GM19238 (cell line): ENCODE measurements around the gene HDDC3.
"Not testable (repeated sequence)": the region's sequence is repeated elsewhere in the genome, so short reads cannot be mapped to it uniquely, and the experiment has no call there.

Source experiments
- DNase-seq: peaks from one replicate; pipeline ENCODE4 v3.0.0; 2011; ENCODE audit warnings: low spot score; ENCODE audit not compliant: insufficient read length

Gene HDDC3

DNA sequence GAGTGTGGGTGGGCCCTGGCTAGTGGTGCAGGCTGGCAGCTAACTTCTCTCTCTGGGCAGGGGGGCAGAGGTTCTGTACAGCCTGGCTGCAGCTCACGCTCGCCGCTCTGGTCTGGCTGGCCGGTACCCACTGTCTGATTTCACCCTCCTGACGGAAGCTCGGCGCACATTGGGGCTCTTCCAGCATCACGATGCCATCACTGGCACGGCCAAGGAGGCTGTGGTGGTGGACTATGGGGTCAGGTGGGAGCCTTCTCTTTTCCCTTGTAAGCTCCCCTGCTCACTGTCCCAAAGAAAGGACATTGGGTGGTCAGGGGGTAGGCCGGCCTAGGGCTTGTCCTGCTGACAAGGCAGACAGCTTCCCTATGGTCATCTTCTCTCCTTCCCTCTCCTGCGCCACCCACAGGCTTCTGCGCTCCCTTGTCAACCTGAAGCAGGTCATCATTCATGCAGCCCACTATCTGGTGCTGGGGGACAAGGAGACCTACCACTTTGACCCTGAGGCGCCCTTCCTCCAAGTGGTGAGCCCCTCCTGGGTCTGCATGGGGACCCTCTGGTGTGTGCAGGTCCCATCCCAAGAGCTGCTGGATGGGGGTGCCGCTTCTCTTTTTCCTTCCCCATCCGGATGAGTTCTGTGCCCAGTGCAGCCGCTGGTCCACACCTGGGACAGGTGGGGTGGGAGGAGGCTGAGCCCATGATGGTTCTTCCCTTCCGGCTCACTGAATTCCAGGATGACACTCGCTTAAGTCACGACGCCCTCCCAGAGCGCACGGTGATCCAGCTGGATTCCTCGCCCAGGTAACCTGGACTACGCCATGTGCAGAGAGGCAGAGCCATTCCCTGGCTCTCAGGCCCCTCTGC, 21.7 kb downstream of the HDDC3 start:
- DNase-seq: no peak

DNA sequence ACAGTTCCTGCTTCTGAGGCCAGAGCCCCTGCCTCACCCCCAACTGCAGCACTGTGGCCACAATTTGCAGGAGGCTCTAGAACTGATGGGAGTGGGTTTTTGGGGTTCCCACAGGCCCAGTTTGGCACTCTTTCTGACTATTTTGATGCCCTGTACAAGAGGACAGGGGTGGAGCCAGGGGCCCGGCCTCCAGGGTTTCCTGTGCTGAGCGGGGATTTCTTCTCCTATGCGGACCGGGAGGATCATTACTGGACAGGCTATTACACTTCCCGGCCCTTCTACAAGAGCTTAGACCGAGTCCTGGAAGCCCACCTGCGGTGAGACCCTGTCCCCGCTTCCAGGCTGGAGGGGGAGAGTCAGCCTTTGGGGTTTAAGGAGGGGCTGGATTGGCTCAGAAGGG, 22.4 kb downstream of the HDDC3 start:
- no peak for DNase-seq

DNA sequence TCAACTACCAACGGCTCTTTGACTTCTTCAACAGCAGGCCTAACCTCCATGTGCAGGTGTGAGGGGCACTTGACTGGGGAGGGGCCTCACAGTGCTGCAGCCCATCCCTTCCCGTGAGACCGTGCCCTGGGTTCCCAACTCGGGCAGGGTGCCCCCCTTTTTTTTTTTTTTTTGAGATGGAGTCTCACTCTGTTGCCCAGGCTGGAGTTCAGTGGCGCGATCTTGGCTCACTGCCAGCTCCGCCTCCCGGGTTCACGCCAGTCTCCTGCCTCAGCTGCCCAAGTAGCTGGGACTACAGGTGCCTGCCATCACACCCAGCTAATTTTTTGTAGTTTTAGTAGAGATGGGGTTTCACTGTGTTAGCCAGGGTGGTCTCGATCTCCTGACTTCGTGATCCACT, 22.9 kb downstream of the HDDC3 start:
- DNase-seq: not testable (repeated sequence)

DNA sequence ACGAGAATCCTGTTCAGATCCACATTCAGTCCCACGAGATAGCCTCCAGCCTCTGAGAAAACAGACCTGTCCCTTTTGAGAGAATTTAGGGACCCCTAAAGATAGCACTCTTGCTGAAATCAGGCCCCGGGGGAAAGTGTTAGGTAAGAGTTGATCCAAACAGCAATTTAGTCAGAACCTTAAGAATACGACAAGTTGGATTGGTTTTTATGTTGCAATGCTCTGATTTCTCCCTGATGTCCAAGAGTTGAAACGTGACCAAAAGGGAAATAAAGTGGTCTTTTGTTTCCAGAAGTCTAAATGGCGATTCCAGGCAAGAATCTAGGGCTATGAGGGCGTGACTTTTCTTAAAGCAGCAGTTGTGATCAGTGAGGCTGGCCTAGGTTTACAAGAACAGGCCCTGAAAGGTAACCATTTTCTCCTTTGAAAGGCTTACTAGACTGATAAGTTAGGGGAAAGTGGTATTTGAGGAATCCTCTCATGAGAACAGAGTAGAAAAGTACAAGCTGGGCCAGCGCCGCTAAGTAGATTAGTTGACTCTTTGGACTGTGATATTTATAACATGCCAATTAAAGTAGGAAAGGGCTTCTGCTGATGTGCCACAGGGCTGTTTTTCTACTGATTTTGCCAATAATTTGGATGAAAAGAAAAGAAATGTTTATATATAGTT, 24.4 kb downstream of the HDDC3 start:
- DNase-seq: no peak

DNA sequence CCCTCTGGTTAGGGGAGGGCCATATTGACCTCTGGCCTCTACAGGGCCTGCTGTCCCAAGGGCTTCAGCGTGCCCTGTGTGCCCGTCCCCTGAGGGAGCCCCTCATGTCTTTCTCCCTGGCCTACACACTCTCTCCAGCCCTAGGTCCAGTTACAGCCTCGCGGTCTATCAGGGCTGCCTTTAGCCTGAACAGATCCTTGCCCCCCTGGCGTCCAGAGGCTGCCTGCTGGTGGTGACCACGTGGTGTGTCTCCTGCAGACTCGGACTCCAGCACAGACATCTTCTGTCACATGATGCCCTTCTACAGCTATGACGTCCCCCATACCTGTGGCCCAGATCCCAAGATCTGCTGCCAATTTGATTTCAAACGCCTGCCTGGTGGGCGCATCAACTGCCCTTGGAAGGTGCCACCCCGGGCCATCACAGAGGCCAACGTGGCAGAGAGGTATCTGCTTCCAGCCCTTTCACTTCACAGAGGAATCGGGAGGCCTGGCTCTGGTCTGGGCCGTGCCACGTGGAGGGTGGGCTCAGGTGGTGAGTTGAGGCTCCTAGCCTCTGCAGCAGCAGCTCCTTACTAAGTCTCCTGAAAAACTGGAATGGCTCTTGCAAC, 25.2 kb downstream of the HDDC3 start:
- DNase-seq: no peak

DNA sequence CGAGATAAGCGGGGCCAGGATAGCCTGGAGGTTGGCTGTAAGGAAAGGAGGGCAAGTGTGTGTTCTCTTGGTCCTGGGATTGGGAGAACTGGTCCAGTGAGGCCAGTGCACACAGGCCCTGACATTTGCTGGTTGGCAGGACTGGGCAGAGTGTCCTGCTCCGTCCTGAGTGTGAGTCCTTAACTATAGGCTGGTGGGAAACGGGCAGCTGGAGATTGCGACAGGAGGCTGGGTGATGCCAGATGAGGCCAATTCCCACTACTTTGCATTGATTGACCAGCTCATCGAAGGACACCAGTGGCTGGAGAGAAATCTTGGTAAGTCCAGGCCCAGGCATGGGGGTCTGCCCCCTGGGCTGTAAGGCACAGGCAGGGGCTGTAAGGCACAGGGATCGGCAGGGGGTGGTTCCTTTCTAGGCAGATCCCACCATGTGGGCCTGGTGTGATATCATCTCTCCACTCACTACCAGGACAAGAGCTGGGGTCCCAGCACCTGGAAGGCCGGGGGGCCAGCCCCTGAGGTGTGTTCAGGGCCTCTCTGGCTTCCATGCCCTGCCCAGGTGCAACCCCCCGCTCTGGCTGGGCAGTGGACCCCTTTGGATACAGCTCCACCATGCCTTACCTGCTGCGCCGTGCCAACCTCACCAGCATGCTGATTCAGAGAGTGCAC, 26.0 kb downstream of the HDDC3 start:
- DNase-seq: no peak

DNA sequence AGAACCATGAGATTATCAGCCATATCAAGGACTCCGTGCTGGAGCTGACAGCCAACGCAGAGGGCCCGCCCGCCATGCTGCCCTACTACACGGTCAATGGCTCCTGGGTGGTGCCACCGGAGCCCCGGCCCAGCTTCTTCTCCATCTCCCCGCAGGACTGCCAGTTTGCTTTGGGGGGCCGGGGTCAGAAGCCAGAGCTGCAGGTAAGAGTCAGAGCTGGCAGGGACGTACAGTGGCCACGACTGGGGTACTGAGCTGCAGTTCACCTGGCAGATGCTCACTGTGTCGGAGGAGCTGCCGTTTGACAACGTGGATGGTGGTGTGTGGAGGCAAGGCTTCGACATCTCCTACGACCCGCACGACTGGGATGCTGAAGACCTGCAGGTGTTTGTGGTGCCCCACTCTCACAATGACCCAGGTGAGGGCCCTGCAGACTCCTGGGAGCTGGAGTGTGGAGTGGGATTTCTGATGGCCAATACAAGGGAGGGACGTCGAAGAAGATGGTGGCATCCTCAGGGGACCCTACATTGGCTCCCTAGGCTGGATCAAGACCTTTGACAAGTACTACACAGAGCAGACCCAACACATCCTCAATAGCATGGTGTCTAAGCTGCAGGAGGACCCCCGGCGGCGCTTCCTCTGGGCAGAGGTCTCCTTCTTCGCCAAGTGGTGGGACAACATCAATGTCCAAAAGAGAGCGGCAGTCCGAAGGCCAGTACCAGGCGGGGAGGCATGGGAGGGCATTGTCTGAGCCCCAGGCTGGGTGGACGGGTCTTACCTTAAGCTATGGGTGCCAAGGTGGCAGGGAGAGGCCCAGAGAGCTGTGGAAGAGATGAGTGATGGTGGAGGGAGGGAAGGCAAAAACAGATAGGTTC, 26.8 kb downstream of the HDDC3 start:
- DNase-seq: no peak

DNA sequence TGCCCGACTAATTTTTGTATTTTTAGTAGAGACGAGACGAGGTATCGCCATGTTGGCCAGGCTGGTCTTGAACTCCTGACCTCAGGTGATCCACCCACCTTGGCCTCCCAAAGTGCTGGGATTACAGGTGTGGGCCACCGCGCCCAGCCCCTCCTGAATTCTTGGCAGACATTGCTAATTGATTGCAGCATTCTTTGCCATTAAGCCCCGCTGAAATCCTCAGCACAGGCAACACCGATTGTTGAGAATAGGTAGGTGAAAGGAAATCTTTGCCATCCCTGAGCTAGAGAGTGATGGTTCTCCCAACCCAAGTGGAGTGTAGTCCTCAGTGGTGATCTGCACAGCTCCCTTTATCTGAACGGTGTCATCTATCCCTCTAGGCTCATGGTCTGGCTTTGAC, 27.6 kb downstream of the HDDC3 start:
- no peak for DNase-seq

DNA sequence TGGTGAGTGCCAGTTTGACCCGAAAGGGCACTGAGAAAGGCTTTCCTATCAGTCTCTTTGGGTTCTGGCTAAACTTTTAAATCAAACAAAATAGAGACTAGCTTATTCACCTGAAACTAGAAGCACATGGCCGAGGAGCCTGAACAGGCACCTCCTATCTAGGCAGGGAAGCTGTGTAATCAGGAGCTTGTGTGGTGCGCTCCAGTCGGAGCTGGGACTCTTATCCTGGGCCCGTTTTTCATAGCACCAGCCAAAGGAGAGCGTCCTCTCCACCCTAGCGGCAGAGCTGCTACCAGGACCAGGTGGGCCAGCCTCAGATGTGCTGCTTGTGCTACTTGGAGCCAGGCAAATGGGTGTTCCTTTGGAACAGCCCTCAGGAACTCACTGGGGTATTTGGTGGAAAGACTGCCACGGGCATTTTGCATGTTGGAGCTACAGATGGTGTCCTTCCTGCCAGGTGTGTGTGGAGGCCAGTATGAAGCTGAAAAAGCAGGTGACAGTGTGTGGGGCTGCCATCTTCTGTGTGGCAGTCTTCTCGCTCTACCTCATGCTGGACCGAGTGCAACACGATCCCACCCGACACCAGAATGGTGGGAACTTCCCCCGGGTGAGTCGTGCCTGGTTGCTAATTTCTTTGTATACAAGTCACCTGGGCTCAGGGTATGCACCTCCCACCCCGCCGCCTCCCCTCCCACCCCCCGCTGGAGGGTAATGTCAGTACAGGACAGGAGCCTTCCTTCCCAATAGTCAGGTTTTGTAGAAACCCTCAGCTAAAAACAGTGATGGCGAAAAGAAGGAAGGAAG, 28.4 kb downstream of the HDDC3 start:
- no peak for DNase-seq

DNA sequence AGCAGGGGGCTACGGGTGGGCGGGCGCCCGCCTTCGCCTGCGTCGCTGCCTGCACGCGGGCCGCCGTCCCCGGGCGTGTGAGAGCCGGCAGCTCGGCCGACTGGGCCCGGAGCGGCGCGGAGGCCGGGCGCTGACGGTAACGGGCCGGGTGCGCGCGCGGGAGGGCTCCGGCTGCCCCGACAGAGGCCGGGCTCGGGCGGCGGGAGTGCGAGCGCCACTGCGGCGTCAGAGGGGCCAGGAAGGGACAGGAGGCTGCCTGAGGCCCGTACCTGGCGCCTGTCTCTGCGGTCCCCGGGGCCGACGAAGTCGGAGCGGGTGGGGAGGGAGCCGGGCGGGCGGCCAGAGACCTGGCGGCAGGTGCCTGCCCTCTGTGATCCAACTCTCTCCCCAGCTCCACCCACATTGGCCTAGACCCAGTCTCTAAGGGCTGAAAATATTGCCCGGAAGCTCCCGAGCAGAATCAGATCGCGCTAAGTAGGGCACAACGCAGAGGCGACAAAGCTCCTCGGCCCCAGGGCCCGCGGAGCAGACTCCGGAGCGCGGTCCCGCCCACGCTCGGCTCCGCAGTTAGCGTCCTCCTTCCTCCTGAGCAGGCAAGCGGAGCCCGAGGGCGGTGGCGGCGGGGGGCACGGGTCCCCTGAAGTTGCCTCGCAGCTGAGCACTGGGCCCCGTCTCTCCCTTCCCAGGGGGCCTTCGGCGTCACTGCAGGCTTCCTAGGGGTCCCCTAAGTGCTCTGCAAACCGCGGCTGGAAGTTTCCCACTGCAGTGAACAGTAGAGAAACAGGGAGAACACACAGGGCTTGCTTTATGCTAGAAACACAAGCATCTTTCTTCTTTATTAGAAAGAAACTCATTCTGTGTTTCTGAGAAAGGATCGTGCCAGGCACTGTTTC, 29.3 kb downstream of the HDDC3 start, which contains the start of gene MAN2A2:
Gene MAN2A2, plus strand, starts transcription at position 463 of the 893 bp plus-strand sequence. CDS start 906 bp downstream, outside the sequence.
- peak; percentile 88 for DNase-seq

DNA sequence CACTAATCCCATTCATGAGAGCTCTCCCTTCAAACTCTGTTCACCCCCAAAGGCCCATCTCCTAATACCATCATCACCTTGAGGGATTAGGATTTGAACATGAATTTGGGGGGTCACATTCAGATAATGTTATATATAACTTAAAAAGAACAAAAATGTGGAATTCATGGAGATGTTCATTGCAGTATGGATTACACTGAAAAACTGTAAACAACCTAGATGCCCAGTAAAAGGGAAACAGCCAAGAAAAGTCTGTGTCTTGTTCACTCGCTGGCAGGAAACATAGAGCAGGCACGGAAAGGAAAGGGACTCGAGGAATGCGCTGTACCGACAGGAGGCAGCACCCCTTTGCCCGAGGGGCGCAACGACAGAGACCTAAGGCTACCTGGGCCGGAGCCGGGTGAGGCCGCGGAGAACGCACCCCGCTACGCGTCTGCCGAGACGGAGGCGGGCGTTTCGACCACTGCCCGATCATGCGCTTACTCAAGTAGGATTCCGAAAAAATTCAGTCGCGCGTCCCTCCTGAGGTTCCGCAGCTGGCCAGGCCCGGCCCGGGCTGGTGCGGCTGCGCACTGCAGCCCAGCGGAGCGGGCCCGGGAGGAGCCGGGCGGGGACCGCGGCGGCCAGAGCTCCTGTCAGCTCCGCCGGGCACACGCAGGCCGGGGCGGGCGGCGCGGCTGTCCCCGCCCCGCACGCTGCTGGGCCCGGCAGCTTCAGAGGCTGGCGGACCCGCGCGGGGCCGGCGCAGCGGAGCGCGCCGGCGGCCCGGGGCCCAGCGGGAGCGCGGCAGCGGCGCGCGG, 30.1 kb downstream of the HDDC3 start:
- peak; percentile 96 for DNase-seq

DNA sequence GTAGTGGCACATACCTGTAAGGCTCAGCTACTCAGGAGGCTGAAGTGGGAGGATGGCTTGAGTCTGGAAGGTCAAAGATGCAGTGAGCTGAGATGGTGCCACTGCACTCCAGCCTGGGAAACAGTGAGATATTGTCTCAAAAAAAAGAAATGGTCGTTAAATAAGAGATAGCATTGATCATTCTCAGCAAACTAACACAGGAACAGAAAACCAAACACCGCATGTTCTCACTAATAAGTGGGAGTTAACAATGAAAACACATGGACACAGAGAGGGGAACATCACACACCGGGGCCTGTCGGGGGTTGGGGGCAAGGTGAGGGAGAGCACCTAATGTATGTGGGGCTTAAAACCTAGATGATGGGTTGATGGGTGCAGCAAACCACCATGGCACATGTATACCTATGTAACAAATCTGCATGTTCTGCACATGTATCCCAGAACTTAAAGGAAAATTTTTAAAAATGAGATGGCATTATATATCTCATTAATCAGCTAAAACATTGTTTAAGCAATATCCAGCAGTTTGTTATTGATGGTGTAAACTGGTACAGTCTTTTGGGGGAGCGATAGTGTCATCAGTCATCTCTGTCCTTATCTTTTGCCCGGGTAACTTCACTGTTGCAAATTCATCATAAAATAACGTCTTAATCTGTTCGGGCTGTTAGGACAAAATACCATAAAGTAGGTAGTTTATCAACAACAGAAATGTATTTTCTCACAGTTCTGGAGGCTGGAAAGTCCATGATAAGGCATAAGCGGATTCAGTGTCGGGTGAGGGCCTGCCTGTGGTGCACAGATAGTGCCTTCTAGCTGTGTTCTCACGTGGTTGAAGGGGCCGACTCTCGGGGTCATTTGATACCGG, 30.9 kb downstream of the HDDC3 start:
- DNase-seq: no peak

DNA sequence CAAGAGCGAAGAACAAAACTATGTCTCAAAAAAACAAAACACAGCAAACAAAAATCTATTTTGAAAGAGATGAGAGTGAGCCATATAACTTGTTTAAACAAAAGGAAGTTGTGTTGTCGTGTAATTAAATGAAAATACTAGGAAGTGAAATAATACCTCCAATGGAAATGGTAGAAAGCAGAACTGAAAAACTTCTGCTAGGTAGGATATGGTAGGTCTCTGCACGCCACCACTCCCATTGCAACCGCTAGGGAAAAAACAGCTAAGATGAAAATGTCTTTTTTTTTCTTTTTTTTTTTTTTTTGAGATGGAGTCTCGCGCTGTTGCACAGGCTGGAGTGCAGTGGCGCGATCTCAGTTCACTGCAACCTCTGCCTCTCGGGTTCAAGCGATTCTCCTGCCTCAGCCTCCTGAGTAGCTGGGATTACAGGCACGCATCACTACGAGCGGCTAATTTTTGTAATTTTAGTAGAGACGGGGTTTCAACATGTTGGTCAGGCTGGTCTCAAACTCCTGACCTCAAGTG, 35.2 kb downstream of the HDDC3 start:
- not testable (repeated sequence) for DNase-seq

DNA sequence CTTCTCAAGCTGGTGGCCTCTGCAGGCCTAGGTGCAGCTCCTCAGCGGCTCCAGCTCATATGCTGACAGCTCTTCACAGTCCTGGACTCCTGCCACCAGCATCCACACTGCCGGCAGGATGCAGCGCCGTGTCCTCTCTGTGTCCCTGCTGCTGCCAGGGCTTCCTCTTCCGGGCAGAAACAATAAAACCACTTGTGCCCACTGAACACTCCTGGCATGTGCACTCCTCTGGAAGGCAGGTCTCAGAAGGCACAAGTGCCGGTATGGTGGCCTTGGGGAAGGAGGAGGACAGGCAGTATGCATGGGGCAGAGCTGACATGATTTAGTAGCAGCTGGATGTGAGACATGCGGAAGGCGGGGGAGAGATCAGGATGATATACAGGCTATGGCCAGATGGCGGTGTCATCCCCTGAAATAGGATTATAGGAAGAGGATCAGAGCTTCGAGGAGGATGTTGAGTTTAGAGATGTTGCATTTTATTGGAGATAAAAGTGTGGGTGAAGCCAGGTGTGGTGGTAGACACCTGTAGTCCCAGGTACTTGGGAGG, 36.7 kb downstream of the HDDC3 start:
- DNase-seq: no peak

DNA sequence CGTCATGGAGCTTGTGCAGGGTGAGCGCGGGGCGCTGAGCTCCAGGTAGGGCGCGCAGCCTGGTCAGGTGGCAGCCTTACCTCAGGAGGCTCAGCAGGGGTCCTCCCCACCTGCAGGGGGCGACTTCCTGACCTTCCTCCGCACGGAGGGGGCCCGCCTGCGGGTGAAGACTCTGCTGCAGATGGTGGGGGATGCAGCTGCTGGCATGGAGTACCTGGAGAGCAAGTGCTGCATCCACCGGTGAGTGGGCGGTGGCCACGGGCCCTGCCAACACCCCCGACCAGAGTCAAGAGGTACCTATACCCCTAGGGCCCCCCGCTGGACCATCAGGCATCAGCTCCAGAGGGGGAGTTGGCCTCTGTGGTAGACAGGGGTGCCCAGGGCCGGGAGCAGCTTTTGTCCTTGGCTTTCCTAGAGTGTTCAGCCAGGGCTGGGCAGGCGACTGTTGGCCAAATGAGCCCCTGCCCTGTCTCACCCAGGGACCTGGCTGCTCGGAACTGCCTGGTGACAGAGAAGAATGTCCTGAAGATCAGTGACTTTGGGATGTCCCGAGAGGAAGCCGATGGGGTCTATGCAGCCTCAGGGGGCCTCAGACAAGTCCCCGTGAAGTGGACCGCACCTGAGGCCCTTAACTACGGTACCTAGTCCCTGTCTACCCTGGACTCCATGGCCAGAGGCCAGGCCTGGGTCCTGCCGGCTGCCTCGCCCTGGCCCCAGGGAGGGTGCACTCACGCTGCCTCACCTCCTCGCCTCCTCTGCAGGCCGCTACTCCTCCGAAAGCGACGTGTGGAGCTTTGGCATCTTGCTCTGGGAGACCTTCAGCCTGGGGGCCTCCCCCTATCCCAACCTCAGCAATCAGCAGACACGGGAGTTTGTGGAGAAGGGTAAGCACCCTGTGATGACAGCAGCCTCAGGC, 38.9 kb downstream of the HDDC3 start:
- DNase-seq: no peak
